Endothelial cell of umbilical vein (primary cell): ENCODE data around the gene PNMA1. TPM values are rescaled to one million over a fixed set of nuclear protein-coding genes. Genes with fewer than 3 reads are reported as not detected.

Source experiments
- BruUV-seq: library from RNA; stranded (reverse); fragments of 400-500 nt; replicated peaks from 2 replicates; lab custom pipeline; 2021; lab: Mats Ljungman, UMichigan
- CTCF ChIA-PET: fragments of 300-600, 350-600 bp; sonication (Branson Sonifier 250); formaldehyde crosslinking; loops from one replicate; lab custom pipeline; 2021; ENCODE audit warnings: antibody characterized with exemption, inconsistent platforms; lab: Charles Lee
- POLR2A ChIA-PET: fragments of 300-600, 350-600 bp; sonication (Branson Sonifier 250); formaldehyde crosslinking; loops from one replicate; lab custom pipeline; 2021; ENCODE audit warnings: antibody characterized with exemption, inconsistent platforms; lab: Charles Lee
- DNase-seq: peaks from one replicate; pipeline ENCODE4 v3.0.0-alpha.2; 2011; ENCODE audit warnings: low read depth, low spot score
- FAIRE-seq: peaks from 2 replicates; lab custom pipeline; 2011; peaks lifted over from hg19 to GRCh38; lab: Jason Lieb, UNC
- H2AFZ ChIP-seq: 2 replicates; pipeline ENCODE4 v1.6.0; 2012; ENCODE audit warnings: low read depth, low read length, control low read depth, inconsistent platforms
- H3K27ac ChIP-seq: 2 replicates; pipeline ENCODE4 v1.5.1; 2011; ENCODE audit warnings: low read depth, mild to moderate bottlenecking, control low read depth, low read length, moderate library complexity; ENCODE audit not compliant: insufficient read depth
- H3K27me3 ChIP-seq, 2 experiments: 2 replicates each; pipeline versions ENCODE4 v1.6.0 to v1.6.1; 2011; ENCODE audit warnings: low read length in 2 of 2, mixed read lengths in 1 of 2; ENCODE audit not compliant: control insufficient read depth in 2 of 2, insufficient read depth in 2 of 2
- H3K36me3 ChIP-seq, 2 experiments: 2 replicates in 1 of 2; 3 replicates in 1 of 2; pipeline ENCODE4 v1.5.1; 2011; ENCODE audit warnings: low read length in 2 of 2, mild to moderate bottlenecking in 1 of 2, moderate library complexity in 1 of 2; ENCODE audit not compliant: control insufficient read depth in 2 of 2, insufficient read depth in 2 of 2; ENCODE audit errors: extremely low read depth in 1 of 2
- H3K4me1 ChIP-seq: 3 replicates; pipeline ENCODE4 v1.5.1; 2011; ENCODE audit warnings: mild to moderate bottlenecking, low read length; ENCODE audit not compliant: control insufficient read depth, insufficient read depth; ENCODE audit errors: extremely low read depth
- H3K4me2 ChIP-seq: 2 replicates; pipeline ENCODE4 v1.6.1; 2011; ENCODE audit warnings: low read length, control low read depth, mixed read lengths; ENCODE audit not compliant: insufficient read depth
- H3K4me3 ChIP-seq, 3 experiments: fragments of 200-600 bp in 1 of 3; sonication (generic), shearing (Covaris generic) in 1 of 3; replicated peaks in 1 of 3; 2 replicates each; pipeline ENCODE4 v1.5.1; 2011 to 2016; ENCODE audit warnings: control low read depth in 3 of 3, low read length in 3 of 3, mild to moderate bottlenecking in 2 of 3, inconsistent platforms in 1 of 3, low read depth in 1 of 3, moderate library complexity in 1 of 3; ENCODE audit not compliant: insufficient read depth in 1 of 3
- H3K79me2 ChIP-seq: 2 replicates; pipeline ENCODE4 v1.6.0; 2012; ENCODE audit warnings: low read length, inconsistent platforms; ENCODE audit not compliant: control insufficient read depth, insufficient read depth
- H3K9ac ChIP-seq: replicated peaks from 2 replicates; pipeline ENCODE3; 2011; ENCODE audit warnings: low read length, control low read depth; ENCODE audit not compliant: insufficient read depth; ENCODE audit errors: extremely low read depth
- H3K9me1 ChIP-seq: replicated peaks from 3 replicates; pipeline ENCODE4 v1.6.0; 2011; ENCODE audit warnings: mild to moderate bottlenecking, low read length; ENCODE audit not compliant: control insufficient read depth, insufficient read depth; ENCODE audit errors: extremely low read depth
- H3K9me3 ChIP-seq: replicated peaks from 2 replicates; pipeline ENCODE4 v1.5.1; 2012; ENCODE audit warnings: low read length, inconsistent platforms; ENCODE audit not compliant: control insufficient read depth, insufficient read depth
- H4K20me1 ChIP-seq: replicated peaks from 2 replicates; pipeline ENCODE3; 2011; ENCODE audit warnings: mild to moderate bottlenecking, low read length; ENCODE audit not compliant: control insufficient read depth, insufficient read depth; ENCODE audit errors: extremely low read depth
- CTCF ChIP-seq, 2 donors: IDR thresholded peaks; 1 replicate in 1 of 2; 2 replicates in 1 of 2; pipeline ENCODE4 v1.5.1; 2011; ENCODE audit warnings: low read length in 2 of 2, mild to moderate bottlenecking in 2 of 2, moderate library complexity in 2 of 2, control low read depth in 1 of 2, inconsistent platforms in 1 of 2, low read depth in 1 of 2; ENCODE audit not compliant: insufficient read depth in 1 of 2; ENCODE audit errors: extremely low read depth in 1 of 2
- GATA2 ChIP-seq: IDR thresholded peaks from 2 replicates; pipeline ENCODE4 v1.7.0; 2011; ENCODE audit warnings: low read depth, mild to moderate bottlenecking, moderate library complexity, mixed read lengths, low read length; ENCODE audit not compliant: insufficient read length, insufficient read depth
- JUN ChIP-seq: IDR thresholded peaks from 2 replicates; pipeline ENCODE4 v1.6.1; 2011; ENCODE audit warnings: borderline replicate concordance, low read depth; ENCODE audit not compliant: insufficient read length, insufficient read depth
- POLR2AphosphoS5 ChIP-seq: IDR thresholded peaks from 2 replicates; pipeline ENCODE4 v1.6.1; 2012; ENCODE audit warnings: low read depth, mild to moderate bottlenecking, control low read depth, low read length, moderate library complexity; ENCODE audit not compliant: insufficient read depth
- dilution Hi-C: fragments of 300-500 bp; cut with MboI; formaldehyde crosslinking; loops from one replicate; pipeline ENCODE4 v1.15.0; 2019; ENCODE audit warnings: low sequenced_read_pairs; ENCODE audit not compliant: extremely low pct_ligation_motif_present
- intact Hi-C: fragments of 100-400 bp; cut with micrococcal nuclease; formaldehyde crosslinking; loops from one replicate; pipeline ENCODE4 v1.10.0; 2022
- polyA plus RNA-seq, 4 experiments: library from polyadenylated mRNA; depleted of rRNA in 3 of 4; stranded (reverse) in 3 of 4; unstranded in 1 of 4; fragments of >200 nt; gene quantifications; 2 replicates each; pipeline versions ENCODE4 v1.2.1 to v1.2.3, GENCODE V29; 2011 to 2012; ENCODE audit warnings: missing spikeins in 1 of 4
- total RNA-seq: library from RNA; stranded (reverse); gene quantifications from 2 replicates; pipeline ENCODE4 v1.2.3, GENCODE V29; 2021
- TF ChIP-seq, protein P1 (sequence below): IDR thresholded peaks from 2 replicates; pipeline ENCODE4 v1.6.1; 2011; ENCODE audit not compliant: insufficient read depth, insufficient read length

The PNMA1 gene
- total and polyA plus RNA-seq, 2 donors (not counting 3 experiments of a cell fraction or from before 2014, with no cell fraction given) = 29.8 to 82.6 TPM

DNA sequence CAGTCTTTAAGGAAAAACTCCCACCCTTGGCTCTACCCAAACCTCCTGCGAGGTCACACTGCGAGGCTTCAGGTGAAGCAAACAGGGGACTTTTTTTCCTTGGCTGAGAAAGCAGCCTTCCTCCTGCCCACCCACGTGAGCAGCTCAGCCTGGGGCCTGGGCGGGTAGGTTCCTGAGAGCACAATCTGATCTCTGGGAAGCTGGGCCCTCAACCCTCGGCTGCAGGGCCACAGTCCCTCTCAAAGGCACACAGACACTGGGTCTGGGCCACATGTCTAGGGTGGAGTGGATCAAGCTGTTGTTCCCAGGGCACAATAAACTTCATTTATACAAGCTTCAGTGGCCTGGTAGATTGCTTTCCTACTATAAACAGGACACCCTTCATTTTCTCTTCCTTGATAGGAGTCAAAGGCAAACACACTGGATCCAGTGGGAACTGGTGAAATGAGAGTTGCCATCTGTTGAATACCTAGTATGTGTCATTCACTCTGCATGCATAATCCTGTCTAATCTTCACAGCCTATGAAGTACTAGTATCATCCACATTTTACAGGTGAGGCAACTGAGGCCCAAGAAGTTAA lies 41.3 kb upstream of the PNMA1 start:
- POLR2A ChIA-PET = interaction anchor here (0.6 to 4.0 kb wide), 3 partner anchors 12 to 23 kb away, joined by 4 to 31 read pairs (median 13); no protein-coding TSS in a partner anchor
- Histone ChIP-seq H3K9me3 (no peaks in the 10 kb centered on the region), H4K20me1 (no peaks in the 10 kb centered on the region), H3K79me2 (peaks cover 81% of the 10 kb centered on the region), H3K27me3 (no peaks in the 10 kb centered on the region), H2AFZ (no peak overlapping the region), H3K4me3 (no peak overlapping the region), H3K4me2 (peak overlapping the region; percentile 79), H3K27ac (peak overlapping the region; percentile 96), H3K36me3 (no peaks in the 10 kb centered on the region), H3K9me1 (no peaks in the 10 kb centered on the region), H3K9ac (peak overlapping the region; percentile 86), H3K4me1 (peaks cover 71% of the 10 kb centered on the region)
- DNase-seq (peak; percentile 34), FAIRE-seq (peak; percentile 4)
- TF ChIP-seq, protein P1, sequence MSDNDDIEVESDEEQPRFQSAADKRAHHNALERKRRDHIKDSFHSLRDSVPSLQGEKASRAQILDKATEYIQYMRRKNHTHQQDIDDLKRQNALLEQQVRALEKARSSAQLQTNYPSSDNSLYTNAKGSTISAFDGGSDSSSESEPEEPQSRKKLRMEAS = no peak
- no peak for TF ChIP-seq CTCF (IDR thresholded peaks at IDR 0.05; ENCODE audit: extremely low read depth in 1 of 2, insufficient read depth in 1 of 2, low read depth in 1 of 2, low read length in 2 of 2)
- no peak for TF ChIP-seq POLR2AphosphoS5
- TF ChIP-seq JUN = no peak
- TF ChIP-seq GATA2 = no peak
- no TSS peak for BruUV-seq
- intact Hi-C loops (no loop called here), dilution Hi-C loops (no loop called here)
- CTCF ChIA-PET = interaction anchor here (0.7 to 10.8 kb wide), 7 partner anchors 13 to 96 kb away, joined by 3 to 245 read pairs (median 17); partner anchors contain the start of gene PTGR2
